HepG2 (cell line): Measurements from ENCODE around the gene DMPK. TPM values are rescaled to one million over a fixed set of nuclear protein-coding genes. Genes with fewer than 3 reads are reported as not detected.
A peak's percentile ranks its signal among the peaks of the same experiment; 100 is the strongest.

Source experiments
- BCLAF1 ChIP-seq: fragments of 450-650 bp; IDR thresholded peaks from 2 replicates; pipeline ENCODE4 v1.6.1; 2017; ENCODE audit warnings: mild to moderate bottlenecking
- FOXA3 ChIP-seq: IDR thresholded peaks from 2 replicates; pipeline ENCODE4 v1.6.1; 2016; ENCODE audit warnings: missing genetic modification reagents, missing compliant biosample characterization
- ISX ChIP-seq: sonication (generic); formaldehyde crosslinking; conservative IDR thresholded peaks from 2 replicates; pipeline ENCODE4 v1.5.0; 2020; ENCODE audit warnings: missing genetic modification reagents
- KDM4B ChIP-seq: sonication (generic); formaldehyde crosslinking; IDR thresholded peaks from 2 replicates; pipeline ENCODE4 v1.4.0; 2020; ENCODE audit warnings: missing genetic modification reagents
- MEIS2 ChIP-seq: sonication (generic); formaldehyde crosslinking; IDR thresholded peaks from 2 replicates; pipeline ENCODE4 v1.9.0; 2021; ENCODE audit warnings: mild to moderate bottlenecking, missing genetic modification reagents
- SCMH1 ChIP-seq: sonication (generic); formaldehyde crosslinking; IDR thresholded peaks from 2 replicates; pipeline ENCODE4 v1.9.0; 2021; ENCODE audit warnings: missing genetic modification reagents, mild to moderate bottlenecking, borderline replicate concordance
- SNAPC2 ChIP-seq: sonication (generic); formaldehyde crosslinking; IDR thresholded peaks from 2 replicates; pipeline ENCODE4 v1.8.1; 2022; ENCODE audit warnings: mild to moderate bottlenecking, missing genetic modification reagents
- SP1 ChIP-seq, 2 experiments: fragments of 450-650 bp in 1 of 2; sonication (generic) in 1 of 2; formaldehyde crosslinking in 1 of 2; IDR thresholded peaks; 2 replicates each; pipeline versions ENCODE4 v1.4.0 to v1.6.1; 2016 to 2020; ENCODE audit warnings: missing genetic modification reagents in 1 of 2
- STAT5B ChIP-seq: sonication (generic); formaldehyde crosslinking; IDR thresholded peaks from 2 replicates; pipeline ENCODE4 v1.4.0; 2020; ENCODE audit warnings: missing genetic modification reagents
- SYNCRIP ChIP-seq: fragments of 200-400 bp; formaldehyde crosslinking; IDR thresholded peaks from 2 replicates; pipeline ENCODE4 v1.6.1; 2018; ENCODE audit warnings: mild to moderate bottlenecking, low read depth, low read length; ENCODE audit not compliant: insufficient read depth
- XRCC5 ChIP-seq: fragments of 200-400 bp; formaldehyde crosslinking; optimal IDR thresholded peaks from 2 replicates; pipeline ENCODE3; 2017; ENCODE audit warnings: mild to moderate bottlenecking, low read length
- ZHX2 ChIP-seq, 2 experiments: sonication (generic) in 1 of 2; formaldehyde crosslinking in 1 of 2; IDR thresholded peaks; 2 replicates each; pipeline versions ENCODE4 v1.6.1 to v1.9.0; 2014 to 2022; ENCODE audit warnings: antibody characterized with exemption in 1 of 2, borderline replicate concordance in 1 of 2, inconsistent platforms in 1 of 2, low read depth in 1 of 2, missing genetic modification reagents in 1 of 2
- ZNF225 ChIP-seq: sonication (generic); formaldehyde crosslinking; IDR thresholded peaks from 2 replicates; pipeline ENCODE4 v1.4.0; 2020; ENCODE audit warnings: mild to moderate bottlenecking, missing genetic modification reagents
- ZNF281 ChIP-seq: sonication (generic); formaldehyde crosslinking; IDR thresholded peaks from 2 replicates; pipeline ENCODE4 v1.4.0; 2020; ENCODE audit warnings: missing genetic modification reagents, borderline replicate concordance
- ZNF7 ChIP-seq: IDR thresholded peaks from 2 replicates; pipeline ENCODE4 v1.6.1; 2016; ENCODE audit warnings: missing biosample characterization, missing genetic modification reagents
- ZNF772 ChIP-seq: sonication (generic); formaldehyde crosslinking; IDR thresholded peaks from 2 replicates; pipeline ENCODE4 v1.5.0; 2020; ENCODE audit warnings: mild to moderate bottlenecking, missing genetic modification reagents
- polyA plus RNA-seq, 8 experiments: library from polyadenylated mRNA; depleted of rRNA in 3 of 8; stranded (reverse) in 7 of 8; unstranded in 1 of 8; fragments of >200 nt; fragmentation: Illumina TruSeq in 4 of 8; extraction: Trizol in 4 of 8; gene quantifications; 2 replicates each; pipeline versions ENCODE4 v1.2.1 to v1.2.3, GENCODE V29; 2011 to 2016; ENCODE audit warnings: low read depth in 4 of 8, missing spikeins in 1 of 8, mixed read lengths in 1 of 8; ENCODE audit not compliant: insufficient read depth in 1 of 8
- total RNA-seq, 5 experiments: library from RNA; depleted of rRNA; stranded (reverse); fragments of >200 nt; fragmentation: Illumina TruSeq; extraction: Trizol; gene quantifications; 2 replicates each; pipeline ENCODE4 v1.2.3, GENCODE V29; 2016; ENCODE audit warnings: low read depth in 1 of 5

Gene DMPK
- total and polyA plus RNA-seq, 2 of the 13 experiments (the other 11 are each of a cell fraction or from before 2014, with no cell fraction given) = 5.3 to 8.8 TPM

GRCh38 chr19:45770192-45771101 lies 11.8 kb downstream of the DMPK start (continued):
- TF ChIP-seq STAT5B (CRISPR knock-in tag) = 0 out of 2 replicates have a peak, but pooled peaks have one; percentile 43
- TF ChIP-seq ZNF7 (CRISPR knock-in tag) = no peak
- TF ChIP-seq ZNF772 (CRISPR knock-in tag) = no peak
- no peak for TF ChIP-seq SYNCRIP
- peak; percentile 53; the same call in 1 of the 2 replicates for TF ChIP-seq MEIS2 (CRISPR knock-in tag)
- no peak for TF ChIP-seq SCMH1
- TF ChIP-seq BCLAF1 = no peak
- peak; percentile 15; the same call in 1 of the 2 replicates for TF ChIP-seq ZNF225 (CRISPR knock-in tag)
- TF ChIP-seq SP1 (IDR thresholded peaks at IDR 0.05) = no peak
- TF ChIP-seq SP1 (CRISPR knock-in tag; IDR thresholded peaks at IDR 0.05) = peak; percentile 82
- TF ChIP-seq ZNF281 (CRISPR knock-in tag) = peak; percentile 6; the same call in 1 of the 2 replicates
- peak; percentile 41 for TF ChIP-seq FOXA3 (CRISPR knock-in tag)
- TF ChIP-seq KDM4B (CRISPR knock-in tag) = peak; percentile 69; the same call in 1 of the 2 replicates
- peak; percentile 27; the same call in 1 of the 2 replicates for TF ChIP-seq ZHX2 (IDR thresholded peaks at IDR 0.05; ENCODE audit: low read depth)
- no peak for TF ChIP-seq ZHX2 (CRISPR knock-in tag; IDR thresholded peaks at IDR 0.05; ENCODE audit: borderline replicate concordance)
- peak; percentile 70 for TF ChIP-seq XRCC5
- TF ChIP-seq ISX (CRISPR knock-in tag) = no peak
- peak; percentile 69; the same call in 1 of the 2 replicates for TF ChIP-seq SNAPC2 (CRISPR knock-in tag)
